Measurements from ENCODE around the gene ZNF23.

DNA sequence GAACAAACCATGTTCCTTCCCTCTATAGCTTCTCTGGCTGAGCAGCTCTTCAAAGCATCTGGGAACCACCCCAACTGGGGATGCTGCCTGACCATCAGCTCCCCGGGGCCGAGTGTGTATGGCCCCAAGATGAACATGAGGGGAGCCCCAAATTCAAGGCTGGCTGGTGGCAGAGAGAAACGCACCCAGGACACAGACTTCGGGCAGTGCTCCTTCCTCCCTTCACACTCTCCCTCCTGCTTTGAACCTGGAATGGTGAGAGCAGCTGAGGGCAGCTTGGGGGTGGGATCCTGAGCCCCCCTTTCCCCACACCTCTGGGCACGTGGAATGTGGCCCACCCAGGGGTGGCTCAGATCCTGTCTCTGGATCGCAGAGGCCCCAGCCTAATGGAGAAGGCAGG, 37.4 kb downstream of the ZNF23 start:
- TF ChIP-seq, protein P1, sequence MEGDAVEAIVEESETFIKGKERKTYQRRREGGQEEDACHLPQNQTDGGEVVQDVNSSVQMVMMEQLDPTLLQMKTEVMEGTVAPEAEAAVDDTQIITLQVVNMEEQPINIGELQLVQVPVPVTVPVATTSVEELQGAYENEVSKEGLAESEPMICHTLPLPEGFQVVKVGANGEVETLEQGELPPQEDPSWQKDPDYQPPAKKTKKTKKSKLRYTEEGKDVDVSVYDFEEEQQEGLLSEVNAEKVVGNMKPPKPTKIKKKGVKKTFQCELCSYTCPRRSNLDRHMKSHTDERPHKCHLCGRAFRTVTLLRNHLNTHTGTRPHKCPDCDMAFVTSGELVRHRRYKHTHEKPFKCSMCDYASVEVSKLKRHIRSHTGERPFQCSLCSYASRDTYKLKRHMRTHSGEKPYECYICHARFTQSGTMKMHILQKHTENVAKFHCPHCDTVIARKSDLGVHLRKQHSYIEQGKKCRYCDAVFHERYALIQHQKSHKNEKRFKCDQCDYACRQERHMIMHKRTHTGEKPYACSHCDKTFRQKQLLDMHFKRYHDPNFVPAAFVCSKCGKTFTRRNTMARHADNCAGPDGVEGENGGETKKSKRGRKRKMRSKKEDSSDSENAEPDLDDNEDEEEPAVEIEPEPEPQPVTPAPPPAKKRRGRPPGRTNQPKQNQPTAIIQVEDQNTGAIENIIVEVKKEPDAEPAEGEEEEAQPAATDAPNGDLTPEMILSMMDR (IDR thresholded peaks at IDR 0.05 in 2 of 3, conservative IDR thresholded peaks at IDR 0.05 in 1 of 3; ENCODE audit: borderline replicate concordance in 1 of 3, insufficient read depth in 1 of 3, low read depth in 2 of 3, low read length in 2 of 3): no peak
- TF ChIP-seq EZH2phosphoT487 (IDR thresholded peaks at IDR 0.05; ENCODE audit: borderline replicate concordance): no peak
- TF ChIP-seq ZFX (IDR thresholded peaks at IDR 0.05): no peak
- TF ChIP-seq YY1 (IDR thresholded peaks at IDR 0.05; ENCODE audit: extremely low read depth, insufficient replicate concordance, low read depth, low read length): no peak

Data from HCT116 (cell line).